ENCODE data around the gene TMEM175. TPM values are rescaled to one million over a fixed set of nuclear protein-coding genes. Genes with fewer than 3 reads are reported as not detected.
A peak's percentile ranks its signal among the peaks of the same experiment; 100 is the strongest.

The TMEM175 gene
- total and polyA plus RNA-seq, 9 of the 15 experiments (the other 6 are each of a cell fraction or from before 2014, with no cell fraction given): 0.13 to 30.9 (median 9.4) TPM

GRCh38 chr4:993111-994029 is 61.1 kb downstream of the TMEM175 start, which contains the start of gene SLC26A1 (continued):
- TF ChIP-seq FOXJ3 (CRISPR knock-in tag; IDR thresholded peaks at IDR 0.05) (no peak), RREB1 (CRISPR knock-in tag; IDR thresholded peaks at IDR 0.05) (0 out of 2 replicates have a peak, but pooled peaks have one; percentile 70), RBFOX2 (IDR thresholded peaks at IDR 0.05; ENCODE audit: low read depth, low read length) (peak; percentile 56), ZFP36 (IDR thresholded peaks at IDR 0.05; ENCODE audit: low read depth, low read length, partially characterized antibody) (no peak), ZNF830 (CRISPR knock-in tag; IDR thresholded peaks at IDR 0.05) (no peak), ZNF431 (CRISPR knock-in tag; IDR thresholded peaks at IDR 0.05) (no peak), BACH1 (tag; IDR thresholded peaks at IDR 0.05) (peak; percentile 79; the same call in 1 of the 2 replicates), ZNF644 (tag; IDR thresholded peaks at IDR 0.05; ENCODE audit: low read depth) (no peak), STAT5B (CRISPR knock-in tag; IDR thresholded peaks at IDR 0.05) (no peak), THRAP3 (IDR thresholded peaks at IDR 0.05; ENCODE audit: borderline replicate concordance) (no peak), SMAD3 (CRISPR knock-in tag; conservative IDR thresholded peaks at IDR 0.05) (no peak), NR0B1 (IDR thresholded peaks at IDR 0.05; ENCODE audit: partially characterized antibody) (no peak), ETV6 (IDR thresholded peaks at IDR 0.05; ENCODE audit: borderline replicate concordance in 1 of 2, low read depth in 2 of 2, low read length in 1 of 2) (no peak), ETV6 (CRISPR knock-in tag; IDR thresholded peaks at IDR 0.05; ENCODE audit: borderline replicate concordance) (no peak)
- TF ChIP-seq, protein P1, sequence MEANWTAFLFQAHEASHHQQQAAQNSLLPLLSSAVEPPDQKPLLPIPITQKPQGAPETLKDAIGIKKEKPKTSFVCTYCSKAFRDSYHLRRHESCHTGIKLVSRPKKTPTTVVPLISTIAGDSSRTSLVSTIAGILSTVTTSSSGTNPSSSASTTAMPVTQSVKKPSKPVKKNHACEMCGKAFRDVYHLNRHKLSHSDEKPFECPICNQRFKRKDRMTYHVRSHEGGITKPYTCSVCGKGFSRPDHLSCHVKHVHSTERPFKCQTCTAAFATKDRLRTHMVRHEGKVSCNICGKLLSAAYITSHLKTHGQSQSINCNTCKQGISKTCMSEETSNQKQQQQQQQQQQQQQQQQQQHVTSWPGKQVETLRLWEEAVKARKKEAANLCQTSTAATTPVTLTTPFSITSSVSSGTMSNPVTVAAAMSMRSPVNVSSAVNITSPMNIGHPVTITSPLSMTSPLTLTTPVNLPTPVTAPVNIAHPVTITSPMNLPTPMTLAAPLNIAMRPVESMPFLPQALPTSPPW (CRISPR knock-in tag; IDR thresholded peaks at IDR 0.05): peak; percentile 62

All from K562 (cell line).